SK-N-DZ (cell line): Measurements from ENCODE around the gene CDC42EP1. TPM values are rescaled to one million over a fixed set of nuclear protein-coding genes. Genes with fewer than 3 reads are reported as not detected.
A peak's percentile ranks its signal among the peaks of the same experiment; 100 is the strongest.
"Not testable (repeated sequence)": the region's sequence is repeated elsewhere in the genome, so short reads cannot be mapped to it uniquely, and the experiment has no call there.

Experiments
- DNase-seq: peaks from one replicate; pipeline ENCODE4 v3.0.0-alpha.2; 2015; ENCODE audit warnings: low spot score
- polyA plus RNA-seq, 2 experiments: library from polyadenylated mRNA; depleted of rRNA; stranded (reverse); fragments of >200 nt; gene quantifications; 2 replicates each; pipeline ENCODE4 v1.2.3, GENCODE V29; 2014

CDC42EP1 gene
- polyA plus RNA-seq (2014; cell fraction: cytosol; rRNA removed) = not detected in 2 replicates
- not detected in 2 replicates for polyA plus RNA-seq (2014; cell fraction: nucleus; rRNA removed)

- no peak for DNase-seq
Observed at GRCh38 chr22:37559901-37560607, at the start of gene CDC42EP1. Gene CDC42EP1 (plus strand): TSS chr22:37560480. CDS start chr22:37566350, 5,870 bp downstream.

- DNase-seq = no peak
Observed at GRCh38 chr22:37511395-37512104, 48.7 kb upstream of the CDC42EP1 start.

GRCh38 chr22:37514526-37515051 is 45.7 kb upstream of the CDC42EP1 start:
- DNase-seq = no peak

GRCh38 chr22:37515901-37516300 is 44.4 kb upstream of the CDC42EP1 start:
- peak; percentile 32 for DNase-seq

GRCh38 chr22:37516456-37516855 is 43.8 kb upstream of the CDC42EP1 start:
- DNase-seq = no peak

- DNase-seq = no peak
Observed at GRCh38 chr22:37517826-37518450, 42.3 kb upstream of the CDC42EP1 start.

GRCh38 chr22:37518509-37519267 is 41.6 kb upstream of the CDC42EP1 start:
- no peak for DNase-seq

- no peak for DNase-seq
Observed at GRCh38 chr22:37519268-37520195, 40.7 kb upstream of the CDC42EP1 start, which contains the start of gene CARD10. Gene CARD10 (minus strand): TSS chr22:37519415. CDS start chr22:37519200, 215 bp downstream.

- no peak for DNase-seq
Observed at GRCh38 chr22:37520776-37521191, 39.5 kb upstream of the CDC42EP1 start.

GRCh38 chr22:37521236-37521739 is 39.0 kb upstream of the CDC42EP1 start:
- no peak for DNase-seq

DNA sequence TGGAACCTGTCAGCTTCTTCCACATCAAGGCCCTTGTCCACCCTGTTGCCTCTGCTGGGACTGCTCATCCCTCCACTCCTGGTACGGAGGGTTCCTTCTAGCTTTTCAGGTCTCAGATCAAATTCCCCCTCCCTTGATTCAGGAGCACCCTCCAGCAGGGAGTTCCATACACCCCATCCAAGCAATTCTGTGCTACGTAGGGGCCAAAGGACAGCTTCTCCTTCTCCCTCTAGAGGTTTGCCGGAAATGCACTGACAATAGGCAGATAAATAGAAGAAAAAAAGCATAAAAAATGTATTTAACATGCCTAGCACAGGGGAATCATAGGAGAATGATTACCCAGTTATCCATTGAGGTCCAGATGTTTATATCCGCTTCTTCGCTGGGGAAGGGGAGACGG is 37.8 kb upstream of the CDC42EP1 start:
- no peak for DNase-seq

DNA sequence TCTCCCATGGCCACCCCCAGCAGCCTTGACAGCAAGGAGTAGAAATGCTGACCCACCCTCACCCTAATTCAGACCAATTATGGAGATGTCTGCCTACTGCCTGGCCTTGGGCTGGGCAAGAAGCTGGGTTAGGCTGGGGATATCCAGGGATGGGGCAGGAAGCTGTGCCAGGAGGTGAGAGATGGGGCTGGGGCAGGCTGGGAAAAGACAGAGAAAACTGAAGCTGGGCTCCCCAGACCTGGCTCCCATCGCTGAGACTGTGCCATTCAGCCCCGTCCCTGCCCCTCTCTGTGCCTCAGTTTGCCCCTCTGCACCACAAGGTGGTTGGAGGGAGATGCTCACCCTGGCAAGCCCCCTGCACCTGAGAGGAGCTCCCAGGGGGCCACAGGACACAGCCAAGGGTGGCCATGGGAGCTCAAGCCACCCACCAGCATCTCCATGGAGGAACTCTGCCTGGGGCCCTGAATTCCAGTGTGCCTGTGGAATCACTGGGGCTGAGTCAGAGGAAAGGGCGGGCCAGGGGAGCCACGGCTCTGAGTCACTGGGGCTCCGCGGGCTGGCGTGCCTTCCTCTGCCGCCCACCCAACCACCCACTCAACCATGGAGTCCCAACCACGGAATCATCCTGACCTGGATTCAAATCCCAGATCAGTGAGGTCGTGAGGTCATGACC is 35.1 kb upstream of the CDC42EP1 start:
- no peak for DNase-seq

DNA sequence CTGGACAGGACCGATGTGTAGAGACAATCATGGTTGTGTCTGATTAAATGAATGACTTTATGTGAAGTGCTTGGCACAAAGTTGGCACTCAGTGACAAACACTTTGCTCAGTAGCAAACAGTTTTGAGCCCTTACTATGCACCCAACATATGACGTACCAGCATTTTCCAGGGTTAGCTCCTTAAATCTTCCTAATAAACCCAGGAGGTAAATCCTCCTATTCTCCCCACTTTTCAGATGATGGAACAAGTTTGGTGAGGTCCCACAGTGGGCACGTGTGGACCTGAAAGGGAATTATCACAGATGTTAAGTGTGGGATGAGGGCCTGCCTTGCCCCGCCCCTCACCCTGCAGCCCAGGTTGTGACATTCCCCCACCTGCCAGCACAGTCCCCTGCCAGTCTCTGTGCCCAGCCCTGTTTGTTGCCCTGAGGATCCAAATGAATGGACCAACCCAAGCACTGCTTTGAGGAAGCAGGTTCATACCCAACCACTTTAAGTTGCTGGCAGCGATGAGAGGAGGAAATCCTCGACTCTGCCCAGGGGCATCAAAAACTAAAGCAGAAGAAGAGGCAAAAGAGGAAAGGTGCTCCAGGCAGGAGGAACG is 34.4 kb upstream of the CDC42EP1 start:
- no peak for DNase-seq

GRCh38 chr22:37526376-37526775 is 33.9 kb upstream of the CDC42EP1 start:
- DNase-seq = no peak

DNA sequence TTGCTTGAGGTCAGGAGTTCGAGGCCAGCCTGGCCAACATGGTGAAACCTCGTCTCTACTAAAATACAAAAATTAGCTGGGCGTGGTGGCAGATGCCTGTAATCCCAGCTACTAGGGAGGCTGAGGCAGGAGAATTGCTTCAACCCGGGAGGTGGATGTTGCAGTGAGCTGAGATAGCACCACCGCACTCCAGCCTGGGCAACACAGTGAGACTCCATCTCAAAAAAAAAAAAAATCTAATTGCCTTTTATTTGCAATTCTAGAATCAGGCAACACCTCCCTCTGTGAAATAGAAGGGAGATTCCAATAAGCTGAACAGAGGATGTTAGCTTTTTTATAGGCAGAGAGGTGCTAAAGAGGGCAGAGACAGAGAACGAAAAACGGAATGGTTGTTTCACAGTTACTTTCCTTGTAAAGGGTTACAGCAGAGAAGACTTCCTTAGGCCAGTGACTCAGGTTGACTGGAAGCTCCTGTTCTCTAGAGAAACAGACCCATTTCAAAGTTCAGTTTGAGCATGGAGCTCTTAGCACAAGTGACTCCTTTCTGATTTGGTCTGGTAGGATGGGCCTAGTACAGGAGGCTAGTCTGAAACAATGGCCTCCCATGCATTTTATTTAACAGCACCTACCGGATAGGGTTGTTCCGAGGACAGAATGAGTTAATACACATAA is 33.1 kb upstream of the CDC42EP1 start:
- DNase-seq = not testable (repeated sequence)

DNA sequence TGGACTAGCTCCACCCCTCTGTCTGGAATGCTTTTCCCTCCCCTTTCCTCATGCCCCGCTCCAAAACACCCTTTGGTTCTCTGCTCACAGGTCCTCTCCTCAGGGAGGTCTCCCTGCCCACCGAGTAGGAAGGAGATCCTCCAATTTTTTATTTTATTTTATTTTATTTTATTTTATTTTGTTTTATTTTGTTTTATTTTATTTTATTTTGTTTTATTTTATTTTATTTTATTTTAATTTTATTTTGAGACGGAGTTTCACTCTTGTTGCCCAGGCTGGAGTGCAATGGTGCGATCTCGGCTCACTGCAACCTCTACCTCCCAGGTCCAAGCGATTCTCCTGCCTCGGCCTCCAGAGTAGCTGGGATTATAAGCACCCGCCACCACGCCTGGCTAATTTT is 32.3 kb upstream of the CDC42EP1 start:
- not testable (repeated sequence) for DNase-seq

DNA sequence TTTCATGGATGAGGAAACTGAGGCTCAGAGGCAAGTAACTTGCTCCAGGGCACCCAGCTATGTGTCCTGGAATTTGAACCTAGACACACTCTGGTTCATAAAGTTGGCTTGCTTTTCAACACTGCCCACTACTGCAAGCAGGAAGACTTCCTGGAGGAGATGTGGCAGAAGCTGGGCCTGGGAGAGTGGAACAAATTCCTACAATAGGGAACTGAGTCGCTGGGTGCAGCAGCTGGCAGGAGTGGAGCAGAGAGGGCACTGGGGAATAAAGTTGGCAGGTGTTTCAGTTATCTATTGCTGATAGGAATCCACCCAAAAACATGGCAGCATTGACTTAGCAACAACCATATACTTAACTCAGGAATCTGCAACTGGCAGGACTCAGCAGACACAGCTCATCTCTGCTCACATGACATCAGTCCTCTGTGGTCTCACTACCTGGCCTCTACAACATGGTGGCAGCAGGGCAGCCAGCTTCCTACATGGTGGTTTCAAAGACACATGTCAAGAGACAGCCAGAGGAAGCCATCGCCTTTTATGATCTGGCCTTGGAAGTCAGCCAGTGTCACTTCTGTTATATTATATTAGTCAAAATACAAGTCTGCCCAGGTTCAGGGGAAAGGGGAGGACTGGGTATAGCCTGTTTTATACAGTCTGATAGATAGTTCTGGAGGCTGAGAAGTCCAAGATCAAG is 30.5 kb upstream of the CDC42EP1 start:
- no peak for DNase-seq

GRCh38 chr22:37533995-37534394 is 26.3 kb upstream of the CDC42EP1 start:
- no peak for DNase-seq
